ENCODE data around the gene HAPLN1.
"Not testable (repeated sequence)": the region's sequence is repeated elsewhere in the genome, so short reads cannot be mapped to it uniquely, and the experiment has no call there.

HAPLN1 gene

GRCh38 chr5:83720836-83721537 lies at the start of gene HAPLN1:
Gene HAPLN1, minus strand, starts transcription at chr5:83720855. Its CDS starts 47,332 bp downstream, at chr5:83673523.
- no peak for DNase-seq (ENCODE audit: low read depth in 3 of 3)

- no peak for DNase-seq (ENCODE audit: low read depth in 3 of 3)
Observed at GRCh38 chr5:83767409-83767992, 46.8 kb upstream of the HAPLN1 start.

GRCh38 chr5:83764101-83764500 lies 43.4 kb upstream of the HAPLN1 start:
- DNase-seq (ENCODE audit: low read depth in 3 of 3): no peak

DNA sequence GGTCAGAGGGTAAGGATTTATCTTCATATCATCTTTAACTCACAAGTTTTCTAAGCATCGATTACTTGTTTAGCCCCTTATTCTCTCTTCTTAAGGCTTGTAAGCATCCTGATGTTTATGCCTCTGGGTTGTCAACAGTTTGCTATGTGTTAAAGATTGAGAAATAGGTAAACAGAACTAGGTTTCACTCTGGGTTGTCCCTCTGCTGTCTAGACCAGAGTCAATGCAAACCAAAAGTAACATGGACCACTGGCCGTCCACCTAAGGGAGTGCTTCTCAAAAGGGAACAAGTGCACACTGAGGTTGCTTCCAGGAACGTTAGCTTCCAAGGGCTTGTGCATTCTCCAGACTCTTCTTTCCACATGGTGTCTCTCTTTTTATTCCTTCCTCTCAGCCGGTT lies 39.9 kb upstream of the HAPLN1 start:
- DNase-seq (ENCODE audit: low read depth in 3 of 3): no peak

- DNase-seq (ENCODE audit: low read depth in 3 of 3): no peak
Observed at GRCh38 chr5:83752700-83753099, 32.0 kb upstream of the HAPLN1 start.

GRCh38 chr5:83751201-83751600 lies 30.5 kb upstream of the HAPLN1 start:
- no peak for DNase-seq (ENCODE audit: low read depth in 3 of 3)

DNA sequence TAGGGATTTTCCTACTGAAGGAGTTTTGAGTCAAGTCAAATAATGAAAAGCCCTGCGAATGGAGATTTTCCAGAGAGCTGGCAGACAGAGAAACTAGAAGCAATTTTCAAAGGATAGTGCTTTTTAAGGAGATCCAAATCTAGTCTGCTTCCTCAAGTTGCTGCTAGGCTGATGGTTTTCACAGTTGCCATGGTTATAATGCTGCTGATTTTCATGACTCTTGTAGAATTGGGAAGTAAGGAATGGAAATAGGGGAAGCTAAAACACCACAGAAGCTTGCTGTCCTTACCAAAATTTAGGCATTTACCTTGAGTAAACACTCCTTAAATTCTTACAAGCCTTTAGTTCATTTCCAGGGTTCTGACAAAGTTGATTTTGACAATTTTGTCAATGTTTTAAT lies 30.1 kb upstream of the HAPLN1 start:
- no peak for DNase-seq (ENCODE audit: low read depth in 3 of 3)

DNA sequence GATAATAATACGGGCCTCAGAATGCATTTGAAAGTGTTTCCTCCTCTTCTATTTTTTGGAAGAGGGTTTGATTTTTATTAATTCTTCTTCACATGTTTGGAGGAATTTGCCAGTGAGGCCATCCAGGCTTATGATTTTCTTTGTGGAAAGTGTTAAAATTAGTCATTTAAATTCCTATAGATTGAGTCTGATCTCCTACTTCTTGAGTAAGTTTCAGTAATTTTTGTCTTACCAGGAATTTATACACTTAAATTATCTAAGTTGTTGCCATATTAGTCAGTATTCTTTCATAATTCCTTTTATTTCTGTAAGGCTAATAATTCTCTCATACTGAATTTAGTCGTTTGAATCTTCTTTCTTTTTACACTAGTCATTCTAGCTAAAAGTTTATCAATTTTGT lies 25.2 kb upstream of the HAPLN1 start:
- no peak for DNase-seq (ENCODE audit: low read depth in 3 of 3)

DNA sequence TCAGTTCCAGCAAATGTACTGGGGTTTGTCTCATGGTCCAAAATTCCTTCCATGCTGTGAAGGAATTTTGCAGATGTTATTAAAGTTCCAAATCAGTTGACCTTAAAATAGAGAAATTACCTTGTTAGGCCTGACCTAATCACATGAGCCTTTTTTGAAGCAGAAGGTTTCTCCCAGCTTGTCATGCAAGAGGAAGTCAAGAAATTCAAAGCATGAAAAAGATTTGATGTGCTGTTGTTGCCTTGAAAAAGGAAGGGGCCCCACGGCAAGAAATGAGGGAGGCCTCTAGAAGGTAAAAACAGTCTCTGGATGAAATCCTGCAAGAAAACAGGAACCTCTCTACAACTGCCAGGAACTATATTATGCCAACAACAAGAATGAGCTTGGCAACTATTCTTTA lies 24.2 kb upstream of the HAPLN1 start:
- no peak for DNase-seq (ENCODE audit: low read depth in 3 of 3)

DNA sequence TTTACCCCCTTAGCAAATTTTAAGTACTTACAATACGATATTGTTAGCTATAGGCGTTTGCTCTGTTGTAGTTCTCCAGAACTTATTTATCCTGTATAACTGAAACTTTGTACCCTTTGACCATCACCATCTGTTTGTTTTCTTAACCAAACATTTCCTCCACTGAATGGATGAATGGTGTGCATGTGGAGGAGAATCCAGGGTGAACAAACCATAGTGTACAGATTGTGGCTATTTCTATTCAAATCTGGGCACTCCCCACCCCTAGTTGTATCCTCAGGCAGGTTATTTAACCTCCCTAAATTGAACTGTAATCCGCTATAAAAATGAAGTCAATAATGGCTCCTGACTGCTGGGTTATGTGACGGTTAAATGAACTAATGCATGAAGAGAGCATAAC lies 21.4 kb upstream of the HAPLN1 start:
- no peak for DNase-seq (ENCODE audit: low read depth in 3 of 3)

DNA sequence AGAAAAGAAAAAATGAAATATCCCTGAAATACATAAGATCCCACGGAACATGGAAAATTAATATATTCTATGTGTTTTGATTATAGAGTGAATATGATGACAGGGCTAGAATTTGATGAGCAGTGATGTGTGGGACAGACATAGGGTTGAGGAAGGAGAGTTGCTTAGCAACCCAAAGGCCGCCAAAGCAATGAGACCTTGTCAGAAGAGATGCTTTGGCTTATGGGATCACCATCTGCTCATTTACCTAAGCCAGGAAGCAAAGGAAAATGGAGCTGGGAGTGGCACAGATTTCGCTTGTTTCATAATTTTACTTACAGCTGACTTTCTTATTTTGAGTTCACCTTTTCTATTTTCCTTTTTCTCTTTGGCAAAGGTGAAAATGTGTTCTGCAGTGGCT lies 20.9 kb upstream of the HAPLN1 start:
- DNase-seq (ENCODE audit: low read depth in 3 of 3): no peak

GRCh38 chr5:83740741-83741140 lies 20.1 kb upstream of the HAPLN1 start:
- DNase-seq (ENCODE audit: low read depth in 3 of 3): no peak

DNA sequence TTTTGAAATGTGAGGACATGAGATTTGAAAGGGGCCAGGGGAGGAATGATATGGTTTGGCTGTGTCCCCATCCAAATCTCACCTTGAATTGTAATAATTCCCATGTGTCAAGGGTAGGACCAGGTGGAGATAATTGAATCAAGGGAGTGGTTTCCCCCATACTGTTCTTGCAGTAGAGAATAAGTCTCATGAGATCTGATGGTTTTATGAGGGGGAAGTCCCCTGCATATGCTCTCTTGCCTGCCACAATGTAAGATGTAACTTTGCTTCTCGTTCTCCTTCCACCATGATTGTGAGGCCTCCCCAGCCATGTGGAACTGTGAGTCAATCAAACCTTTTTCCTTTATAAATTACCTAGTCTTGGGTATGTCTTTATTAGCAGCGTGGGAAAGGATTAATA lies 15.5 kb upstream of the HAPLN1 start:
- not testable (repeated sequence) for DNase-seq (ENCODE audit: low read depth in 3 of 3)

- DNase-seq (ENCODE audit: low read depth in 3 of 3): not testable (repeated sequence)
Observed at GRCh38 chr5:83735058-83735457, 14.4 kb upstream of the HAPLN1 start.

DNA sequence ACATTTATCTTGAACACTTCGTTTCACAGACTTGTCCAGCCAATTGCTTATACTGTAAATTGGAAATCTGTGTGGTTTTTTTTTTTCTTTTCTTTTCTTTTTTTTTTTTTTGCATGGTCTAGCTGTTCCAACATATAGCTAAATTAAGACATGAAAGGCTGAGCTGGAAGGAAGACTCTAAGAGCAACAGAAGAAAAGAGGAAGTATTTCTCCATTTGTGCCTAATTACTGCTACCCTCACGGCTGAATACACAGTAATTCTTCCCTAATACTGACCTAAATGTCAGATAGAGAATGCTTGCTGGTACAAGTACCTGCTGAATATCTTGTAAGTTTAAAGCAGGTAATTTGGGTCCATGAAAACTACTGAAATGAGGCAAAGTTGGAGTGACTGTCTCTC lies 11.0 kb upstream of the HAPLN1 start:
- no peak for DNase-seq (ENCODE audit: low read depth in 3 of 3)

DNA sequence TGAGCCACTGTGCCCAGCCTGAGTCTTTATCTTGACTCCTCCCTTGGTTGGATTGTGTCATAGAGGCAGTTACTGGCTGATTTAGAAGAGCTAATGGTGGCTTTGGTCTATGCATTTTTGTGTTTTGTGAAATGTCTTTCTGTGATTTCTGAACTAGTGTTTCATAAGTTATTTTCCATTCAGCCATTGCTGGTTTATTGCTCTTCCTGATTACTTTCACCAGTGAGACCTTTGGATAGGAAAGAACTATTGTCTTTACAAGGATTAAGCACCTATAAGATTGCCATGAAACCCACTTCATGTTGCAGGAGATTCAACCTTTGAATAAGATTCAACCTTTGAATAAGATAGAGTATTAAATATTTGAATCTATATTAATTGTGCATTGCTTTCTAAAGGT lies 8.7 kb upstream of the HAPLN1 start:
- no peak for DNase-seq (ENCODE audit: low read depth in 3 of 3)

DNA sequence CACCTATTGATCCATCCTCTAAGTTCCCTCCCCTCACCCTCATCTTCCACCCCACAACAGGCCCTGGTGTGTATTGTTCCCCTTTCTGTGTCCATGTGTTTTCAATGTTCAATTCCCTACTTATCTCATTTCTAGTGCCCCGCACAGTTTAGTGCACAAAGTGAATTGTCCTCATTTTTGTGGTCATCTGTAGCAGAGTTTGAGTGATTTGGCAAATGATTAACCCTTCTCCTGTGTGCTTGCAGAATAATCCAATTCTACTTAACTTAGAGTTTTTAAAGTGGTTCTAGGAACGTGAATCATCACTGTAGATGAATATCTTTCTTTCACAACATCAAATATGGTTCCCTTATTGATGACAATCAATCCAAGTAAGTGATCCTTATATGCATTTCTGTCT lies 6.3 kb upstream of the HAPLN1 start:
- DNase-seq (ENCODE audit: low read depth in 3 of 3): no peak

DNA sequence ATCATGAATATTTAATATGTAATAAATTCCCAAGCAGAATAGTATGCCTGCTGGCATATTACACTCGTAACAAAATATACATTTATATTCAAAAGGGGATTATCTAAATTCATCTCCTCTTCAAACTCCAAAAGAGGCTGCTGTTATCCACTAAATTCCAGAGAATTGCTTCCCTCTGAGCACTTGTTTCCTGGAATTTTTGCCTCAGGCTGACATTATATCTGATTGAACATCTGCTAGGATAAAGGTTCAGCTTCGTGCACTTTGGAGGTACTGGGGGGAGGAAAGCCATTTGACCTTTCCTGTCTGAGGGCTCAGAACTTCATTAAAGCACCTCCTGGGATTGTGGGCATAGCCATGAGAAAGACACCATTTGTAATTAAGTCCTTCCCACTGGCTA lies 4.3 kb upstream of the HAPLN1 start:
- DNase-seq (ENCODE audit: low read depth in 3 of 3): no peak

GRCh38 chr5:83724001-83724400 lies 3.3 kb upstream of the HAPLN1 start:
- no peak for DNase-seq (ENCODE audit: low read depth in 3 of 3)

- no peak for DNase-seq (ENCODE audit: low read depth in 3 of 3)
Observed at GRCh38 chr5:83723031-83723430, 2.4 kb upstream of the HAPLN1 start.

DNA sequence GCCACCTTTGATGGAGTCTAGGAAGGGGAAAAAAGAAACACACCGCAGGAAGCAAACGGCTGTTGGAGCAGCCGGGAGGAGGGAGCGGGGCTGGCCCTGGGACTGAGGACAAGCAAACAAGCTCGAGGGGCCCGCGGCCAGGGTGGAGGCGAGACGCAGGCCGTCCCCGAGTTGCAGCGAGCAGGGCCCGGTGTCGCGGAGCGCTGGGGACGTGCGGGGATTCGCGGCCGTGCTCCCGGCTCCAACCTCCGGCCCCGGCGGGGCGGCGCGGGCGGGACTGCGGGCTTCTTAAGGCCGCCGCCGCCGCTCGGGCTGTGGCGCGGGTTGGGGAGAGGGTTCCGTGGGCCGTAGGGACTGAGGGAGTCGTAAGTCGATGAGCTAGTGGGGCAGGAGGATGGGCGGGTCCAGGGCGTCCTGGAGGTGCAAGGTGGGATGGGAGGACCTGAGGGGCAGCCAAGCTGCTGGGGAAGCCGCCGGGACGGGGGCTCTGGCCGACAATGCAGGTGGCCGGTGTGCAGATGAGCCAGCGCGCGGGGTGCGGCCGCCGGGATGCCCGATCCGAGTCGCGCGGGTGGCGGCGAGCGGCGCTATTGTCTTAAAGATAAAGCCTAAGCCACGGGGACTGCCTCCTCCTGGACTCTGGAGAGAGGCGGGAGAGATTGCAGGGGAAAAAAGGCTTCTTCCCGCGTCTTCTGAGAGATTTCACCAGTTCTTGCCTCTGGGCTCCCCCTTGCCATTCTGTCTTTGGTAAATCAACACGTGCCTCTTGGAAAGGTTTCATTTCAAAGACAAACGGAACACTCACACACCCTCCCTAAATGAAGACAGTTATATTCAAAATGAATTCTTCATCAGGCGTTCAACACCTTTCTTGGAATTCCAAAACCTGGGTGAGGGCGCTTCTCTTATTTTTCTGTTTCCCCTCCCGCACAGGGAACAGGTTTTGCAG lies 1.6 kb upstream of the HAPLN1 start:
- DNase-seq (ENCODE audit: low read depth in 3 of 3): peak in 1 of 3 experiments; percentile 12

DNA sequence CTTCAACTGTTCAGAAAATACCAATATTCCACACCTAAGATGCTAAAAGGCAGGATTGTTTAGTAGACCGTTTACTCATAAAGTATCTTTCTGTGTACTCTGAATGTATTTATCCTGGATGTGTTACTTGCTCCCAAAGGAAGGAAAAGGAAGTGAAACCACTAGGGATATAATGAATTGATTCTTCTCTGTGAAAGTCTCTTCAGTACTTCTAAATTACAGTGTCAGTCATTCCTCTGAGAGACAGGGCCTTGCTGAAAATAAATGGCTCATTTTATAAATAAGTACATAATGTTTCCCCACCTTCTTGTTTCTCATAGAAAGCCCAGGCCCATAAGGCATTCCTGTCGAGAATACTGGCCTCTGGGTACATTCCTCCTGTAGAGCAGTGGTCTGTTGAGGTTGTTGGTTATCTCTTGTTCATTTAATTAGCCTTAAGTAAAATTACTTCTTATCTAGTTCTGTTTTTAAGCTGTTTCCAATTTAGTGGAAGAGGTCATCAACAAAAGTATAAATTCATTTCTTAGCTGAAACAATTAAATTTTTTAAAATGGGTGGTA lies 1.6 kb downstream of the HAPLN1 start:
- DNase-seq (ENCODE audit: low read depth in 3 of 3): no peak
